OCI-LY7 (cell line): ENCODE results near the gene BCDIN3D. TPM values are rescaled to one million over a fixed set of nuclear protein-coding genes. Genes with fewer than 3 reads are reported as not detected.
A peak's percentile ranks its signal among the peaks of the same experiment; 100 is the strongest.

Source experiments
- BruUV-seq: library from RNA; stranded (reverse); fragments of 400-500 nt; replicated peaks from 2 replicates; lab custom pipeline; 2021; lab: Mats Ljungman, UMichigan
- CTCF ChIA-PET: fragments of 300-600 bp; sonication (Branson Sonifier 250); formaldehyde crosslinking; loops from one replicate; lab custom pipeline; 2022; ENCODE audit warnings: antibody characterized with exemption; ENCODE audit not compliant: unreplicated experiment; lab: Charles Lee
- POLR2A ChIA-PET: fragments of 300-600 bp; sonication (Branson Sonifier 250); formaldehyde crosslinking; loops from one replicate; lab custom pipeline; 2022; ENCODE audit warnings: antibody characterized with exemption; lab: Charles Lee
- DNase-seq: peaks from one replicate; pipeline ENCODE4 v3.0.0-alpha.2; 2015; ENCODE audit warnings: low spot score
- H2AFZ ChIP-seq: fragments of 200-600 bp; sonication (generic), shearing (Covaris generic); 2 replicates; pipeline ENCODE4 v1.6.1; 2014; ENCODE audit warnings: mild to moderate bottlenecking, antibody characterized with exemption, low read length, moderate library complexity
- H3K27ac ChIP-seq: fragments of 200-600 bp; sonication (generic); 2 replicates; pipeline ENCODE4 v1.5.1; 2014; ENCODE audit warnings: mixed run types, low read depth, mild to moderate bottlenecking, moderate library complexity, low read length, inconsistent platforms; ENCODE audit not compliant: poor library complexity, severe bottlenecking
- H3K36me3 ChIP-seq: fragments of 200-600 bp; sonication (generic); 2 replicates; pipeline ENCODE4 v1.6.1; 2014; ENCODE audit warnings: mild to moderate bottlenecking, antibody characterized with exemption, low read length, moderate library complexity, mixed read lengths; ENCODE audit not compliant: insufficient read depth
- H3K4me1 ChIP-seq: fragments of 200-600 bp; sonication (generic); 2 replicates; pipeline ENCODE4 v1.5.1; 2014; ENCODE audit warnings: mild to moderate bottlenecking, low read length; ENCODE audit not compliant: insufficient read depth, poor library complexity, severe bottlenecking
- H3K4me2 ChIP-seq: fragments of 200-600 bp; sonication (generic); 2 replicates; pipeline ENCODE4 v1.6.1; 2014; ENCODE audit warnings: mild to moderate bottlenecking, low read length
- H3K4me3 ChIP-seq: fragments of 200-600 bp; sonication (generic); 2 replicates; pipeline ENCODE4 v1.5.1; 2014; ENCODE audit warnings: mild to moderate bottlenecking, low read depth, low read length; ENCODE audit not compliant: poor library complexity, severe bottlenecking
- H3K79me2 ChIP-seq: fragments of 200-600 bp; sonication (generic); 2 replicates; pipeline ENCODE4 v1.6.1; 2016; ENCODE audit warnings: low read depth, mild to moderate bottlenecking, low read length, moderate library complexity, mixed read lengths; ENCODE audit not compliant: insufficient read depth
- H3K9me2 ChIP-seq: fragments of 200-600 bp; sonication (generic); 2 replicates; pipeline ENCODE4 v1.6.1; 2016; ENCODE audit warnings: mild to moderate bottlenecking, low read length, mixed read lengths; ENCODE audit not compliant: insufficient read depth
- H3K9me3 ChIP-seq: fragments of 200-600 bp; sonication (generic); 2 replicates; pipeline ENCODE4 v1.6.1; 2014; ENCODE audit warnings: mild to moderate bottlenecking, mixed run types, low read length, mixed read lengths
- H4K20me1 ChIP-seq: fragments of 200-600 bp; sonication (generic); 2 replicates; pipeline ENCODE4 v1.6.1; 2014; ENCODE audit warnings: mild to moderate bottlenecking, antibody characterized with exemption, low read length, moderate library complexity, mixed read lengths; ENCODE audit not compliant: insufficient read depth
- EZH2phosphoT487 ChIP-seq: fragments of 200-600 bp; sonication (generic); IDR thresholded peaks from 2 replicates; pipeline ENCODE4 v1.6.1; 2018; ENCODE audit warnings: low read depth, borderline replicate concordance, mild to moderate bottlenecking, mixed run types, antibody characterized with exemption, low read length, moderate library complexity, mixed read lengths
- intact Hi-C: fragments of 100-400 bp; cut with micrococcal nuclease; formaldehyde crosslinking; loops from one replicate; pipeline ENCODE4 v1.10.0; 2022; ENCODE audit not compliant: unreplicated experiment
- total RNA-seq, 2 experiments: library from RNA; depleted of rRNA in 1 of 2; stranded (reverse); fragments of >200 nt in 1 of 2; shearing (Covaris generic) in 1 of 2; gene quantifications; 2 replicates each; pipeline ENCODE4 v1.2.3, GENCODE V29; 2014 to 2022
- TF ChIP-seq, protein P1 (sequence below): fragments of 200-600 bp; sonication (generic); conservative IDR thresholded peaks from 2 replicates; pipeline ENCODE4 v1.5.1; 2014; ENCODE audit warnings: mild to moderate bottlenecking, antibody characterized with exemption, low read length, moderate library complexity, mixed read lengths

The BCDIN3D gene
- total RNA-seq, 2 experiments from 2014 or later: 8.4 to 10.1 TPM

DNA sequence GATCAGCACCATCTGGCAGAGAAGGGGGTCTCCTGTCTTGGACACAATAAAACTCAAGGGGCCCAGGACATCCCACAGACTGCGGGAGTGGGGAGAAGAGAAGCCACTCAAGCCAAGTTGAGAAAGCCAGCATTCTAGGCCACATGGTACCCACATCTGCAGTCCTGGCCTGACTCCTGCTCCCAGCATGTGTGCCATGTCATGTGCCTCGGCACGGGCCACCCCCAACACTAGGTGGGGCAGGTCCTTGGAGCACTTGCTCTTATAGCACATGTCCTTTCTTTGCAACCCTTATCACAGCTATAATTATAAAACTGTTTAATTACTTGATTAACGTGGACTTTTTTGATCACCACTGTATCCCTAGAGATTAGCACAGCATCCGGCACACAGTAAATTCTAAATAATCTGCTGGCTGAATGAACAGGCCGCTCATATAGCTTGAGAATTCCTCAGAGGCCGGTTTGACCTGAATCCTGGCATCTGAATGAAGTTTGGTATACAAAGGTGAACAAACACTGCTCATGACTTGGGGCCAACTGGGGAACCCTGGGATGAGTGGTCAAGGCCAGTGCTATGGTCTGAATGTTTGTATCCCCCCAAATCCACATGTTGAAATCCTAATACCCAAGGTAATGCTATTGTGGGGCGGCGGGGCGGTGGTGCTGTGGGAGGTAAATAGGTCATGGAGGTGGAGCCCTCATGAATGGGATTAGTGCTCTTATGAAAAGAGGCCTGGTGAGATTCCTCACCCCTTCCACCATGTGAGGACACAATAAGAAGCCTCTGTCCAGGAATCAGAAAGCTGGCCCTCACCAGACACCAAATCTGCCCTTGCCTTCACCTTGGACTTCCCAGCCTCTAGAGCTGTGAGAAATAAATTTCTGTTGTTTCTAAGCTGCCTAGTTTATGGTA lies 21.3 kb downstream of the BCDIN3D start:
- H3K4me2 ChIP-seq: peak overlapping the region; percentile 68
- CTCF ChIA-PET: interaction anchor here (0.6 kb wide), 1 partner anchor 1366 kb away, joined by 4 read pairs; no protein-coding TSS in a partner anchor

GRCh38 chr12:49819786-49820185 lies 23.1 kb downstream of the BCDIN3D start:
- intact Hi-C loops: no loop called here

More for the DNA sequence above, 21.3 kb downstream of the BCDIN3D start:
- Histone ChIP-seq H4K20me1 (no peaks in the 10 kb centered on the region), H3K4me1 (peaks cover 20% of the 10 kb centered on the region), H3K79me2 (no peaks in the 10 kb centered on the region), H3K36me3 (peaks cover 7% of the 10 kb centered on the region; the same call in 1 of the 2 replicates), H3K9me3 (no peaks in the 10 kb centered on the region), H2AFZ (peak overlapping the region; percentile 51; the same call in 1 of the 2 replicates), H3K27ac (peak overlapping the region; percentile 26), H3K9me2 (no peaks in the 10 kb centered on the region), H3K4me3 (peak overlapping the region; percentile 27)
- no peak for DNase-seq
- intact Hi-C loops: no loop called here
- no TSS peak for BruUV-seq
- TF ChIP-seq, protein P1, sequence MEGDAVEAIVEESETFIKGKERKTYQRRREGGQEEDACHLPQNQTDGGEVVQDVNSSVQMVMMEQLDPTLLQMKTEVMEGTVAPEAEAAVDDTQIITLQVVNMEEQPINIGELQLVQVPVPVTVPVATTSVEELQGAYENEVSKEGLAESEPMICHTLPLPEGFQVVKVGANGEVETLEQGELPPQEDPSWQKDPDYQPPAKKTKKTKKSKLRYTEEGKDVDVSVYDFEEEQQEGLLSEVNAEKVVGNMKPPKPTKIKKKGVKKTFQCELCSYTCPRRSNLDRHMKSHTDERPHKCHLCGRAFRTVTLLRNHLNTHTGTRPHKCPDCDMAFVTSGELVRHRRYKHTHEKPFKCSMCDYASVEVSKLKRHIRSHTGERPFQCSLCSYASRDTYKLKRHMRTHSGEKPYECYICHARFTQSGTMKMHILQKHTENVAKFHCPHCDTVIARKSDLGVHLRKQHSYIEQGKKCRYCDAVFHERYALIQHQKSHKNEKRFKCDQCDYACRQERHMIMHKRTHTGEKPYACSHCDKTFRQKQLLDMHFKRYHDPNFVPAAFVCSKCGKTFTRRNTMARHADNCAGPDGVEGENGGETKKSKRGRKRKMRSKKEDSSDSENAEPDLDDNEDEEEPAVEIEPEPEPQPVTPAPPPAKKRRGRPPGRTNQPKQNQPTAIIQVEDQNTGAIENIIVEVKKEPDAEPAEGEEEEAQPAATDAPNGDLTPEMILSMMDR: peak; percentile 33; the same call in 1 of the 2 replicates
- TF ChIP-seq EZH2phosphoT487: no peak
- POLR2A ChIA-PET: interaction anchor here (0.6 to 2.0 kb wide), 5 partner anchors 7 to 441 kb away, joined by 3 to 4 read pairs (median 3); no protein-coding TSS in a partner anchor

More at GRCh38 chr12:49819786-49820185, 23.1 kb downstream of the BCDIN3D start:
- Histone ChIP-seq H3K4me3 (no peak overlapping the region), H3K36me3 (peaks cover 7% of the 10 kb centered on the region; the same call in 1 of the 2 replicates), H3K9me2 (no peaks in the 10 kb centered on the region), H3K4me2 (no peak overlapping the region), H3K27ac (no peak overlapping the region), H3K4me1 (peaks cover 33% of the 10 kb centered on the region), H4K20me1 (no peaks in the 10 kb centered on the region), H3K79me2 (no peaks in the 10 kb centered on the region), H2AFZ (no peak overlapping the region), H3K9me3 (no peaks in the 10 kb centered on the region)
- TF ChIP-seq, protein P1: no peak
- TF ChIP-seq EZH2phosphoT487: no peak
- no peak for DNase-seq
- CTCF ChIA-PET: no interaction called here
- no TSS peak for BruUV-seq
- POLR2A ChIA-PET: interaction anchor here (0.9 to 2.0 kb wide), 3 partner anchors 9 to 21 kb away, joined by 4 read pairs; partner anchors contain the start of gene NCKAP5L
